HG02870 (cell line): ENCODE measurements around the gene OR51A7.
"Not testable (repeated sequence)": the region's sequence is repeated elsewhere in the genome, so short reads cannot be mapped to it uniquely, and the experiment has no call there.

Source experiments
- ATAC-seq: cut with Tn5 transposase; IDR thresholded peaks from one replicate; pipeline ENCODE4 v1.9.1; 2021; ENCODE audit warnings: mild to moderate bottlenecking, moderate library complexity; ENCODE audit not compliant: unreplicated experiment

The OR51A7 gene

GRCh38 chr11:4947505-4947904 lies 43.9 kb downstream of the OR51A7 start, which contains the start of gene OR51A4:
Gene OR51A4 (minus strand): TSS chr11:4947605. CDS start chr11:4947100, 505 bp downstream.
- ATAC-seq, result no peak

GRCh38 chr11:4955613-4956012 lies 52.0 kb downstream of the OR51A7 start, which contains the start of gene OR51A2:
Gene OR51A2 (minus strand): TSS chr11:4955713. CDS start chr11:4955713, 0 bp downstream.
- ATAC-seq, result not testable (repeated sequence)

- ATAC-seq, result no peak
Observed at GRCh38 chr11:4957396-4957795, 53.8 kb downstream of the OR51A7 start.
